T-helper 1 cell (primary cell): ENCODE measurements around the gene TPM2.
A peak's percentile ranks its signal among the peaks of the same experiment; 100 is the strongest.

Experiments used
- DNase-seq, 5 donors: peaks; one replicate each; pipeline ENCODE4 v3.0.0-alpha.2; 2012 to 2020

Gene TPM2

DNA sequence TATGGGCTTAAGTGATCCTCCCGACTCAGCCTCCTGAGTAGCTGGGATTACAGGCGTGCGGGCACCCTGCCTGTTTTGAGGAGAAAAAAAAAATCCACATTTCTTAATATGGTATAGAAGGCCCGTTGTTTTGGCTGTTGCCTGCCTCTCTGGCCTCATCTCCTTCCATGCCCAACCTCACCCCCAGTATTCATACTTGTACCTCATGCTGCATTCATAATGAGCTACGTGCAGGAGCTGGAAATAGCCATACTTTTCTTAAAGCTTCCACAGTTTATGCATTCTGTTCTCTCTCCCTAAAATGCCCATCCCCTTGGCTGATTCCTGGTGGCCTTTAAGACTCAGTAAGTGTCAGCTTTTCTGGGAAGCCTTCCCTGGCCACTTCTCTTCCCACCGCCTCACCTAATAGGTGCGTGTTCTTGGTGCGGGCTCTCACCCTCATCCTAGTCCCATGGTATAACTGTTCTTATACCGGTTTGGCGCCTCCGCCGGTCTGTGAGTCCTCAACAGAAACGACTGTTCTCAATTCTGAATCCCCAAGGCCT, 2.1 kb upstream of the TPM2 start:
- no peak for DNase-seq

DNA sequence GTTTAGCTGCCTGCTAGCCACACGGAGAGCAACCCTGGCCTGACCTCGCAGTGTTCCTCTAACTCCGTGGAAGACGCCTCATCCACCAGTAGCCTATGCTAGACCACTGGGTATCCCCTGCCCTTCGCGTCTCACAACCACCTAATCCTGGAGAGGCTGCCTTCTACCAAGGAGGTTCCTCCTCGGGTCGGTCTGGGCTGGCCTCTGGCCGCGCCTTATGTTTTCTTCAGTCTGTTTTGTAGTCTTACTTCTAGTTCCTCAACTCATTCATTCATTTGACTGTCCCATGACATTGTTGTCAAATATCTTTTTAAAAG, 1.6 kb upstream of the TPM2 start:
- no peak for DNase-seq

DNA sequence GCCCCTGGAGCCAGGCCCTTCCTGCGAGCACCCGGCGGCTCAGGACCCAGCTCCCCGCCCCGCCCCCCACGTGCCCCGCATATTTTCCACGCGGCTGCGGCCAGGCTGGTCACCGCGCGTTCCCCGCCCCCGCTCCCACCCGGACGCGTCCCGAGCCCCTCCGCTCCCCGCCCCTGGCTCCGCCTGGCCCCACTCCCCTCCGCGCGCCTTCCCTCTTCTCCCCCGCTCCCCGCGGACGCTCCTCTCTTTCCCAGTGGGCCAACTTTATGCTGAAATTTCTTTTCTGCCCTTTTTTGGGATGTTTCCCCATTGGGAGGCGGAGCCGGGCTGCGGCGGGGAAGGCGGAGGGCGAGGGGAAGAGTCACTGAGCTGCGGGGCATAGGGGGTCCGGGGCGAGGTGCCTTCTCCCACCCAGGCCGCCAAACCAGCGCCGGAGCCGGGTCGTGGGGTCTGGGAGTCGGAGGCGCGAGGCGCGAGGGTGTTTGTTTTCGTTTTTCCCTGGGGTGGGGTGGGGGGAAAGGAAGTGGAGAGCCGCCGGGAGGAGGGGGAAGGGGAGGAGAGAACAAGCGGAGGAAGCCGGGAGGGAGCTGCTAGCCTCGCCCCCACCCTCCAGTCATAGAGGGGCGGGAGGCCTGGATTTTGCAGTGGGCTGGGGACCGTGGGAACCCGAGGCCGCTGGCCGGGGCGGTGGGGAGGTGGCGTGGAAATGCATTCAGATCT, 1.0 kb upstream of the TPM2 start:
- DNase-seq = peak in 2 of 5 donors; percentile 28 to 29

DNA sequence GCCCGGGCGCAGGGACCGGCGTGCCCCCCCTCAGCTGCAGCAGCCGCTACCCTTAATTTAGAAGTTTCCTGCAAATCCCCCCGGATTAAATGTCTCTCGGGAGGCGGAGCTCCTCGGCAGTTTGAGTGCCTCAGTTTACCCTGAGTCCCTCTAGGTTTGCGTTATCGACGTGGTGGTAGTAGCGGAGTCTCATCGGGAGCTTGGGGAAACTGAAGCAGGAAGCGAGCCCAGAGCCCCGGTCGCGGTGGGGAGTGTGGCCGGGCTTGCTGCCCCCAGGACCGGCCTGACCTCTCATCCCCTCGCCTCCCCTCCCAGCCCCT, 529 bp upstream of the TPM2 start:
- DNase-seq = no peak

DNA sequence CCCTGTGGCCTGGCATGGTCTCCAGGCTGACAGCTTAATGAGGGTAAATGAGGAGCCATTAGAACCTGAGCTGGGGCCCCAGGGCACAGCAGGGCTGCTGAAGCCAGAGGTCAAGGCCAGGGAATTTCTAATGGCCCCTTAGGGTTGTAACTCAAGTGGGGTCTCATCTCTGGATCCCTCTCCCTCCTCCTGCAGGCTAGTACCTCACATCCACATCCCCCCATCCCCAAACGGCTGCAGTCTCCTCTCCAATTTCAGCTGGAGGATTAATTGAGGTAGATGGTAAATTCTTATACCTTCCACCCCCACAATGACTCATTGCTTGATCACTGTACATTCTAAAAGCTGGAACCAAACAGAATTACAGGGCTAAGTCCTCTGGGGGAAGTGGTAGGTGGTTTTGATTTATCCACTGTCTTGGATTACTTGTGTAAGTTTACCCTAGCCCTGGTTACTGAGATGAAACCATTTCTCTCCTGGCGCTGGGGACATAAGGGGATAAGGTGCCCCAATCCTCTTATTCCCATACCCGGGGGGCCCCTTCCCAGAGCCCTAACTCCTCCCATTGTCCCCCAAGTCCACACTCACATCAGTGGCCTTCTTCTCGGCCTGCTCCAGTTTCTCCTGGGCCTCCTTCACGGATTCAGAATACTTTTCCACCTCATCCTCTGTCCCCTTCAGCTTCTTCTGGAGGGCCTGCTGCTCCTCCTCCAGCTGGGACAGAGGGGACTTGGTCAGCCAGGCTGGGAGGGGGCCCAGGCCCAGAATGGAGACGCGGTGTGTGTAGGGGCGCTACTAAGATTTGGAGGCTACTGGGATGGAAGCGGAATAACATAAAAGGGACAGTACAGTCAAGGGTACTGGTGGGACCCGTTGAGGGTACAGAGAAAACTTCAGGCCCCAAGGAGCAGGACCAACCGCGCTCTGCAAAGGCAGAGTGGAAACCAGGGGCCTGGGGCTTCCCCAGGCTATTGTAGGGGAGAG, 875 bp downstream of the TPM2 start:
- peak in 1 of 5 donors; percentile 27 for DNase-seq

DNA sequence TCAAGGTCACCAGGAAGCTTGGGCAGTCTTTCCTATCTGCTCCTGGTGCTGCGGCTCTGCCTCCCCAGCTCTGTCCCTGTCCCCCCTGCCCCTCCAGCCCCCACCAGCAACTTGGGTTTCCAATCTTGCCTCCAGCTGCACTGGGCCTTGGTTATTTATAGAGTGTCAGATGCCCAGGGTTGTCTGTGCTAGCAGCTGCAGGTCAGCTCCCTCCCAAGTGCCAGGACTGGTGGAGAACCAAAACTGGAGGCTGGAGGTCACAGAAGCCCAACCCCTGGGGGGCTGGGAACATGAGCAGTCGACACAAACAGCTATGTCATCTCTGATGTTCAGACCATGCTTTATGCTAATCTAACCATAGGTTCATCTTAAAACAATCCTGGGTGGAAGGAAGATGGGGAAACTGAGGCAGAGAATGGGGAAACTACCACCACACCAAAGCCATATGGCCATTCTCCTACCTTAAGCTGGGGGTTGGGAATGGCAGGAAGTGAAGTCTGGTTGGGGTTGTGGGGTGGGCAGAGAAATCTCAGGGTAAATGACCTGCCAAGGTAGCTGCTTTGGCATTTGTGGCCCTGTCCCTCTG, 1.7 kb downstream of the TPM2 start:
- DNase-seq = no peak

DNA sequence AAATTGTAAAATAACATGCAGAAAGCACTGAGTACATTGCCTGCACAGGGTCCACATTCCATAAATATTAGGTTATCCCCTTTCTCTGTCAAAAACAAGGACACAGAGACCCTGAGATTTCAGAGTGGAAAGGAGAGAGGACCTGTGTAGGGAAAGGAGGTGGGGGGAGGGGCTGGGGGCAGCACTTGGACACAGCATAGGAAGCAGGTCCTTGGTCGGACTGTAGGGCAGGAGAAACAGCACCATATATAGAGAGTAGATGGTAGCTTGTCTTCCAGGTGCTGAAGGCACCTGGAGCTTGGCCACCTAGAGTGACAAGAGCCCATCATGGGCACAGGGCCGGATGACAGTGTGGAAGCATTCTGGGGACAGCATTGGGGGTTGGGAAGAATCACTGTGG, 2.4 kb downstream of the TPM2 start:
- DNase-seq = no peak

DNA sequence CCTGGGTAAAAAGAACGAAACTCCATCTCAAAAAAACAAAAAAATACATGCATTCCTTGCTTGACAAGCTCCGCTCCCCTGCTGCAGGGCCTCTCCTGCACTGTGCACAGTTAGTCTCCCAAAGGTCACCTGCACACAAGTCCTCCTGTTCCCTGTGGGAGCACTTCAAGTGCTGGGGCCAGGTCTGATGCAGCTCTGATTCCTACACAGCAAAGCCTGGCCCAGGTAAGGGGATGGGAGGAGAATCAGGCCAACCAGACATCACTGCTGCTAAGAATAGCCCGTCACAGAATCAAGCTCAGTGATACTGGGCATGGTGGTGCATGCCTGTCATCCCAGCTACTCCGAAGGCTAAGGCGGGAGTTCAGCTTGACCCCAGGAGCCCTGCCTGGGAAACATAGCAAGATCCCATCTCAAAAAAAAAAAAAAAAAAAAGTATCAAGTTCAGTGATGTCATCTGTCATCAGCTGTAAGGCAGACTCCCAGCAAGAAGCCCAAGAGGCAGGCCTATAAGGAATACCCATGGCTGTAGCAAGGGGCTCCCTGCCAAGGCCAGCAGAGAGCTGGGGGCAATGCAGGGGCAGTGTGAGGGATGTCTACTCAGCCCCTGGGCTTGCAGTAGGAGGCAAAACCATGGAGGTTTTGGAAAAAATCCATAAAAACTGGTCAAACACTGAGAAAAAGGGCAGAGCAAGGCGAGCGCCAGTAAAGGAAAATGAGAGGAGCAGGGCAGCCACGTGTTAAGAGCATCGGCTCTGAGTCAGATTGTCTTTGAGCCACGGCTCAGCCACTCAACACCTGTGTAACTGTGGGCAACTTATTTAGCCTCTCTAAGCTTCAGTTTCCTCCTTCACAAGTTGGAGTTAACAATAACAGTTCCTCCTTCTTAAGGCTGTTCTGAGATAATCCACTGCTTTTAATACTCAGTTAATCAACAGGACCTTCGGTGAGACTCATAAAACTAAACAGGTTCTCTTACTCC, 3.2 kb downstream of the TPM2 start:
- no peak for DNase-seq

DNA sequence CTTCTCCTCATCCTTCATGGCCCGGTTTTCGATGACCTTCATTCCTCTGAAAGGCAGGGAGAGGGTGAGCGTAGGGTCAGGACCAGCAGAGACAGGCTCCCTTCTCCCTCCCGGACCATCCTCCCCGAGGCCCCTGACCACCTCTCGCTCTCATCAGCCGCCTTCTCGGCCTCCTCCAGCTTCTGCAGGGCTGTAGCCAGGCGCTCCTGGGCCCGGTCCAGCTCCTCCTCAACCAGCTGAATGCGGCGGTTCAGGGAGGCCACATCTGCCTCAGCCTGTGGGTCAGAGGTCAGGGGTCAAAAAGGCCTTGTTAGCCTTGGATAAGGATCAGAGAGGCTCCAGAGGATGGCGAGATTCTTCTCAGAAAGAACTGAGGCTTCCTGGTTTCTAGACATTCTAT, 4.2 kb downstream of the TPM2 start:
- no peak for DNase-seq

DNA sequence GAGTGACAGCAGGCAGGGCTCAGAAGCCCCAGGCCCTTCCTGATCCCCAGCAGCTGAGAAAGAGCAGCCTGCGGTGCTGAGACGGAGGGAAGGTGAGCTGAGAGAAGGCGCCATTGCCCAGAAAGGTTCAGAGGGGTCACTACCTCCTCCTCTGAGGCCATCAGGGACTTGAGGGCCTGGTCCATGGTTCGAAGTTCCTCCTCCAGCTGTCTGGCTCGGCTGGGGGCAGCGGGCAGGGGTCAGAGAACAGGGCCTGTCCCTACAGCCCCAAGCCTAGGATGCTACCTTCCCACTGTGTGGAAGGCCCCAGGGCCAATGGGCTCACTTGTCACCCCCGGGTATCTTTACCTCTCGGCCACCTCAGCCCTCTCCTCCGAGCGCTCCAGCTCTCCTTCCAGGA, 4.8 kb downstream of the TPM2 start:
- DNase-seq = no peak

DNA sequence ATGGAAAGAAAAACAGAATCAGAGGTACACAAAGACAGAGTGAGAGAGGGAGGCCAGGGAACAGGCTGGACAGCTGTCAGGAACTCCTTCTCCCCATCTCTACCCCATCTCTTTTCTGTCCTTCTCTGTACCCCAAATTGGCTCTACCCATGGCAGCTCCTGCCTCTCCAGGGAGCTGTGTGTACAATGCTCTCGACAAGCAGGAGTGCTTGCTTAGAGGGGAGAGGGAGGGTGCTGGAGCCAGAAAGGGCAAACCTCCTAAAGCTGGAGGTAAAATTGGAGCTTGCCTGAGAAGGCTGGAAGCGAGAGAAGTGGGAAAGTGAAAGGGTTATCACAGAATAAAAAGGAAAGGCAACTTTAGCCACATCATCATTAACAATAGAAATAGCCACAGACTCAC, 6.4 kb downstream of the TPM2 start:
- DNase-seq = no peak

DNA sequence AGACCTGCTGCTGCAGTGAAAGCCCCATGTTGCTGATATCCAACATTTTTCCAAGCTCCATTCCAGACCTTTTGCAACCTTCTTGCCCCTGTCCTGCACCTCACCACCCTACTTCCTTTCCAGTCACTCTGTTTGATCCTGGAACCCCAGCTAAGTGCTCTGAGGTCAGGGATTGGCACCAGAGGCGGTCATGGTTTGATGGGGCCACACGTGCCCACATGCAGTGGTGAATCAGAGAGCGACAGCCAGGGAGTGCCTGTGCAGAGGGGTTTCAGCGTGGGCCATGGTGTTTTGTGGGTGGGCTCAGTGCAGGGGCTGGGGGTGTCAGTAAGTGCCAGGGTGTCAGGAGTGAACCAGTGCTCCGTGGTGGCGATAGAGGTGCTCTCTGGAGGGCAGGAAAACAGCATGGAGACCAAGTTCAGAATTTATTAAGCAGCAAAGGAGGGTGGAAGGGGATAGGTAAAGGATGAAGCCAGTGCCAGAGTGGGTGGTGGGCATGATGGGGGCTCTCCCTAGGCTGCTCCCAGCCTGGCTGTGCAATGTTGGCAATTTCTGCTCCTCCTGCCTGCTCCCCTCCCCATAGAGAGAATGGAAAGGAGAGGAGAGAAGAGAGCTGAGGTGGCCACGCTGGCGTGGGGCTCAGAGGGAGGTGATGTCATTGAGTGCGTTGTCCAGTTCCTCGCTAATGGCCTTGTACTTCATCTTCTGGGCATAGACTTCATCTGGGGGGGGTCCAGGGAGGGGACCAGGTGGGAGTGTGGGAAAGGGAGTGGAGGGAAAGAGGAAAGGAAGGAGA, 7.0 kb downstream of the TPM2 start:
- no peak for DNase-seq

DNA sequence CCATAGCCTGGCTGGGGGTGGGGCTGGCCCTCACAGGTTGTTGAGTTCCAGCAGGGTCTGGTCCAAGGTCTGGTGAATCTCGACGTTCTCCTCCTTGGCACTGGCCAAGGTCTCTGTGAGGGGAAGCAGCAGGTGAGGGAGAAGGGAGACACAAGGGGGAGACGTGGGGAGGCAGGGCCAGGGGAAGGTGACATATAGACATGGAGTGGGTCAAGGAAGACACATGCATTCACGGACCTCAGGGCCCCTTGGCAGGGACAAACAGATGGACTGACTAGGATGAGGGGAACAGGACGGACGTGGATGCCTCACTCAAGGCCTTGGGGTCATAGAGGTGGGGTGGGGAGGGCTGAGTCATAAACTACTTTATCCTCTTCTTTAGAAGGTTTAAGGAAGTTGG, 7.7 kb downstream of the TPM2 start:
- no peak for DNase-seq

DNA sequence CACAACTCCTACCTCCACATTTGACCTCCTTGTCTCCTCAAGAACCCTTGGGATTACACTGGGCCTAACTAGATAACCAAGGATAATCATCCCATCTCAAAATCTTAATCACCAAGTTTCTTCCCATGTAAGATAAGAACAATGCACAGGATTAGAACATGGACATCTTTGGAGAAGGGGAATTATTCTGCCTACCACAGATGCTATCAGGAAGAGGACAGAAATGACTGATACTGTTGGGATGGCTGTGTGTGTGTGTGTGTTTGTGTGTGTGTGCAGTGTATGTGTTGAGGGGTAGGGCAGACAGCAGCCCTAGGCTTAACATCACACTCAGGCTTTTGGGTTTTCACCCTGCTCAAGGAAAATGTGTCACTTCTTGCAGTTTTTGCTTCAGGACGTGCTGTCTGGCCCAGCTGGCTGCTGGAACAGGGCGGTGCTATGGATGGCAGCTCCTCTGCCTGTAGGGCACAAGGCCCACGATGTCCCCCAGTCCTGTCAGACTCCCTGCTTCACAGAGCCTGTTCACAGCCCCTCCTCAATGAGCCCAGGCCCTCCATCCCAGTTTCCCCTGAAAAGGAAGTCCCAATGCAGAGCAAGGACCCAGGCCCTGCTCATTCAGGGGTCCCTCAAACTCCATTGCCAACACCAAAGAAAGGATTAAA, 8.3 kb downstream of the TPM2 start:
- DNase-seq = no peak

DNA sequence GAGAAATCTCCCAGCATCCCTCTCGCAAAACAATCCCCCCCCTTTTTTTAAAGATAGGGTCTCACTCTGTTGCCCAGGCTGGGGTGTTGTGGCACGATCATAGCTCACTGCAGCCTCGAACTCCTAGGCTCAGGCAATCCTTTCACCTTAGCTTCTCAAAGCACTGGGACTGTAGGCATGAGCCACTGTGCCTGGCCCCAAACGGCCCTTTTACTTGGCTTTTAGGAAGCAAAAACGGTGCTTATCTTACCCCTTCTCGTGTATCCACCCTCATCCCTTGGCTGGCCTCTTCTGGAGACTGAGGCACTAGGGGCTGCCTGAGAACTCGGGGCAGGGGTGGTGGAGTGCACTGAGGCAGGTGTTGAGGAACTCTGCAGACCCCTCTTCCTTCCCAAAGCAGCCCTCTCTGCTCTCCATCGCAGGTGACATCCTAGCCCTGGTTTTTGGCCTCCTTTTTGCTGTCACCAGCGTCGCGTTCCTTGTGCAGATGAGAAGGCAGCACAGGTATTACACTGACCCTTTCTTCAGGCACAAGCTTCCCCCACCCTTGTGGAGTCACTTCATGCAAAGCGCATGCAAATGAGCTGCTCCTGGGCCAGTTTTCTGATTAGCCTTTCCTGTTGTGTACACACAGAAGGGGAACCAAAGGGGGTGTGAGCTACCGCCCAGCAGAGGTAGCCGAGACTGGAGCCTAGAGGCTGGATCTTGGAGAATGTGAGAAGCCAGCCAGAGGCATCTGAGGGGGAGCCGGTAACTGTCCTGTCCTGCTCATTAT, 9.2 kb downstream of the TPM2 start:
- DNase-seq = no peak

DNA sequence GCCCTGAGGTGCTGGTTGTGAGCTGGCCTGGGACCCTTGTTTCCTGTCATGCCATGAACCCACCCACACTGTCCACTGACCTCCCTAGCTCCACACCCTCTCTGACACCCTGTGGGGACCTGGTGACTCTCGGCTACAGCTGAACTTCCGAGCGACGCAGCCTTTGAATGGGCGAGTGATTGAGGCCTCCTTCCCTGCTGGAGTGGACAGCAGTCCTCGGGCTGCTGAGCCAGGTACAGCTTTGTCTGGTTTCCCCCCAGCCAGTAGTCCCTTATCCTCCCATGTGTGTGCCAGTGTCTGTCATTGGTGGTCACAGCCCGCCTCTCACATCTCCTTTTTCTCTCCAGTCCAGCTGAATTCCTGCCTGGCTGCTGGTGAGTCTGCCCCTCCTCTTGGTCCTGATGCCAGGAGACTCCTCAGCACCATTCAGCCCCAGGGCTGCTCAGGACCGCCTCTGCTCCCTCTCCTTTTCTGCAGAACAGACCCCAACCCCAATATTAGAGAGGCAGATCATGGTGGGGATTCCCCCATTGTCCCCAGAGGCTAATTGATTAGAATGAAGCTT, 9.9 kb downstream of the TPM2 start:
- no peak for DNase-seq

DNA sequence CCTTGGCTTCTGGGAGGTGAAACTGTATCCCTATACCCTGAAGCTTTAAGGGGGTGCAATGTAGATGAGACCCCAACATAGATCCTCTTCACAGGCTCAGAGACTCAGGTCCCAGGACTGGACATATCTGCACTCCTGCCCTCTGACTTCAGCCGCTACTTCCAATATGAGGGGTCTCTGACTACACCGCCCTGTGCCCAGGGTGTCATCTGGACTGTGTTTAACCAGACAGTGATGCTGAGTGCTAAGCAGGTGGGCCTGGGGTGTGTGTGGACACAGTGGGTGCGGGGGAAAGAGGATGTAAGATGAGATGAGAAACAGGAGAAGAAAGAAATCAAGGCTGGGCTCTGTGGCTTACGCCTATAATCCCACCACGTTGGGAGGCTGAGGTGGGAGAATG, 10.6 kb downstream of the TPM2 start:
- DNase-seq = no peak

DNA sequence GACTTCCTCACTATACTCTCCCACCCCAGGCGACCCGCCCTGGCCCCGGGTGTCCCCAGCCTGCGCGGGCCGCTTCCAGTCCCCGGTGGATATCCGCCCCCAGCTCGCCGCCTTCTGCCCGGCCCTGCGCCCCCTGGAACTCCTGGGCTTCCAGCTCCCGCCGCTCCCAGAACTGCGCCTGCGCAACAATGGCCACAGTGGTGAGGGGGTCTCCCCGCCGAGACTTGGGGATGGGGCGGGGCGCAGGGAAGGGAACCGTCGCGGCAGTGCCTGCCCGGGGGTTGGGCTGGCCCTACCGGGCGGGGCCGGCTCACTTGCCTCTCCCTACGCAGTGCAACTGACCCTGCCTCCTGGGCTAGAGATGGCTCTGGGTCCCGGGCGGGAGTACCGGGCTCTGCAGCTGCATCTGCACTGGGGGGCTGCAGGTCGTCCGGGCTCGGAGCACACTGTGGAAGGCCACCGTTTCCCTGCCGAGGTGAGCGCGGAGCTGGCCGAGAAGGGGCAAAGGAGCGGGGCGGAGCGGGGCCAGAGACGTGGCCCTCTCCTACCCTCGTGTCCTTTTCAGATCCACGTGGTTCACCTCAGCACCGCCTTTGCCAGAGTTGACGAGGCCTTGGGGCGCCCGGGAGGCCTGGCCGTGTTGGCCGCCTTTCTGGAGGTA, 13.9 kb downstream of the TPM2 start:
- DNase-seq = peak in 1 of 5 donors; percentile 30

DNA sequence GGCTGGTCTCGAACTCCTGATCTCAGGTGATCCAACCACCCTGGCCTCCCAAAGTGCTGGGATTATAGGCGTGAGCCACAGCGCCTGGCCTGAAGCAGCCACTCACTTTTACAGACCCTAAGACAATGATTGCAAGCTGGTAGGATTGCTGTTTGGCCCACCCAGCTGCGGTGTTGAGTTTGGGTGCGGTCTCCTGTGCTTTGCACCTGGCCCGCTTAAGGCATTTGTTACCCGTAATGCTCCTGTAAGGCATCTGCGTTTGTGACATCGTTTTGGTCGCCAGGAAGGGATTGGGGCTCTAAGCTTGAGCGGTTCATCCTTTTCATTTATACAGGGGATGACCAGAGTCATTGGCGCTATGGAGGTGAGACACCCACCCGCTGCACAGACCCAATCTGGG, 14.5 kb downstream of the TPM2 start:
- no peak for DNase-seq

DNA sequence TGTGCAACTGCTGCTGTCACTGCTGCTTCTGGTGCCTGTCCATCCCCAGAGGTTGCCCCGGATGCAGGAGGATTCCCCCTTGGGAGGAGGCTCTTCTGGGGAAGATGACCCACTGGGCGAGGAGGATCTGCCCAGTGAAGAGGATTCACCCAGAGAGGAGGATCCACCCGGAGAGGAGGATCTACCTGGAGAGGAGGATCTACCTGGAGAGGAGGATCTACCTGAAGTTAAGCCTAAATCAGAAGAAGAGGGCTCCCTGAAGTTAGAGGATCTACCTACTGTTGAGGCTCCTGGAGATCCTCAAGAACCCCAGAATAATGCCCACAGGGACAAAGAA, 15.7 kb downstream of the TPM2 start:
- DNase-seq = no peak
